Measurements from ENCODE around the gene MYO18A. TPM values are rescaled to one million over a fixed set of nuclear protein-coding genes. Genes with fewer than 3 reads are reported as not detected.

MYO18A gene
- total RNA-seq, 1 experiment from 2014 or later: 24.0 TPM

GRCh38 chr17:29162082-29162908 lies 17.9 kb downstream of the MYO18A start:
- no peaks in the 10 kb centered on the region for H3K9me3 Mint-ChIP-seq (ENCODE audit: unreplicated experiment)
- POLR2A ChIA-PET: interaction anchor here (1.6 to 4.0 kb wide), 2 partner anchors 14 to 20 kb away, joined by 3 to 21 read pairs; no protein-coding TSS in a partner anchor
- no peak for DNase-seq (ENCODE audit: unreplicated experiment)
- BruUV-seq (replicated peaks): no TSS peak
- peaks cover 30% of the 10 kb centered on the region for H3K36me3 Mint-ChIP-seq (ENCODE audit: insufficient read depth, unreplicated experiment)
- no peaks in the 10 kb centered on the region for H3K27me3 Mint-ChIP-seq (ENCODE audit: insufficient read depth, unreplicated experiment)
- no peak overlapping the region for H3K4me3 Mint-ChIP-seq (ENCODE audit: unreplicated experiment)
- no peak overlapping the region for H3K27ac Mint-ChIP-seq (ENCODE audit: low read depth, unreplicated experiment)
- no peak for TF ChIP-seq CTCF (IDR thresholded peaks at IDR 0.05; ENCODE audit: unreplicated experiment)
- intact Hi-C loops (cut with micrococcal nuclease): no loop called here
- peaks cover 19% of the 10 kb centered on the region for H3K4me1 Mint-ChIP-seq (ENCODE audit: insufficient read depth, unreplicated experiment)
- CTCF ChIA-PET: interaction anchor here (0.6 to 2.3 kb wide), 4 partner anchors 17 to 431 kb away, joined by 3 to 10 read pairs (median 6); partner anchors contain the start of gene MYO18A

GRCh38 chr17:29160253-29160652 lies 19.9 kb downstream of the MYO18A start:
- TF ChIP-seq CTCF (IDR thresholded peaks at IDR 0.05; ENCODE audit: unreplicated experiment): no peak
- no peak overlapping the region for H3K27ac Mint-ChIP-seq (ENCODE audit: low read depth, unreplicated experiment)
- ChIA-PET POLR2A (interaction anchor here (1.1 to 2.1 kb wide), 4 partner anchors 9 to 18 kb away, joined by 3 to 8 read pairs (median 6); no protein-coding TSS in a partner anchor), CTCF (interaction anchor here (2.3 to 2.4 kb wide), 2 partner anchors 11 to 59 kb away, joined by 8 to 10 read pairs; no protein-coding TSS in a partner anchor)
- H3K4me3 Mint-ChIP-seq (ENCODE audit: unreplicated experiment): no peak overlapping the region
- no peaks in the 10 kb centered on the region for H3K27me3 Mint-ChIP-seq (ENCODE audit: insufficient read depth, unreplicated experiment)
- H3K4me1 Mint-ChIP-seq (ENCODE audit: insufficient read depth, unreplicated experiment): peaks cover 36% of the 10 kb centered on the region
- peaks cover 17% of the 10 kb centered on the region for H3K36me3 Mint-ChIP-seq (ENCODE audit: insufficient read depth, unreplicated experiment)
- no peak for DNase-seq (ENCODE audit: unreplicated experiment)
- no peaks in the 10 kb centered on the region for H3K9me3 Mint-ChIP-seq (ENCODE audit: unreplicated experiment)
- intact Hi-C loops (cut with micrococcal nuclease): no loop called here
- no TSS peak for BruUV-seq (replicated peaks)

- intact Hi-C loops (cut with micrococcal nuclease): no loop called here
Observed at GRCh38 chr17:29159306-29159860, 20.8 kb downstream of the MYO18A start.

More at GRCh38 chr17:29159306-29159860, 20.8 kb downstream of the MYO18A start:
- BruUV-seq (replicated peaks): no TSS peak
- Mint-ChIP-seq H3K9me3 (ENCODE audit: unreplicated experiment) (no peaks in the 10 kb centered on the region), H3K4me3 (ENCODE audit: unreplicated experiment) (no peak overlapping the region), H3K27me3 (ENCODE audit: insufficient read depth, unreplicated experiment) (no peaks in the 10 kb centered on the region), H3K27ac (ENCODE audit: low read depth, unreplicated experiment) (peak overlapping the region; percentile 19), H3K4me1 (ENCODE audit: insufficient read depth, unreplicated experiment) (peaks cover 44% of the 10 kb centered on the region), H3K36me3 (ENCODE audit: insufficient read depth, unreplicated experiment) (peaks cover 10% of the 10 kb centered on the region)
- POLR2A ChIA-PET: interaction anchor here (0.5 to 2.1 kb wide), 7 partner anchors 8 to 1306 kb away, joined by 3 to 8 read pairs (median 5); no protein-coding TSS in a partner anchor
- CTCF ChIA-PET: interaction anchor here (2.3 to 2.4 kb wide), 2 partner anchors 10 to 60 kb away, joined by 8 to 10 read pairs; no protein-coding TSS in a partner anchor
- no peak for DNase-seq (ENCODE audit: unreplicated experiment)
- no peak for TF ChIP-seq CTCF (IDR thresholded peaks at IDR 0.05; ENCODE audit: unreplicated experiment)

Data from MCF 10A (cell line).